K562 (cell line): ENCODE results near the gene ANKLE1. TPM values are rescaled to one million over a fixed set of nuclear protein-coding genes. Genes with fewer than 3 reads are reported as not detected.

Experiments
- CBX1 ChIP-seq: sonication (generic); IDR thresholded peaks from 2 replicates; pipeline ENCODE4 v1.6.1; 2016; ENCODE audit warnings: antibody characterized with exemption, low read depth, mild to moderate bottlenecking
- KDM4B ChIP-seq, 2 experiments: fragments of 450-650 bp in 1 of 2; sonication (generic) in 1 of 2; IDR thresholded peaks; 2 replicates each; pipeline ENCODE4 v1.6.1; 2016 to 2017; ENCODE audit warnings: borderline replicate concordance in 2 of 2, antibody characterized with exemption in 1 of 2, low read depth in 1 of 2, mild to moderate bottlenecking in 1 of 2
- MIER1 ChIP-seq: fragments of 450-650 bp; IDR thresholded peaks from 2 replicates; pipeline ENCODE4 v1.6.1; 2016; ENCODE audit warnings: antibody characterized with exemption, mild to moderate bottlenecking, low read depth
- MTA2 ChIP-seq: fragments of 450-650 bp; IDR thresholded peaks from 2 replicates; pipeline ENCODE4 v1.6.1; 2016; ENCODE audit warnings: low read depth
- PML ChIP-seq: IDR thresholded peaks from 2 replicates; pipeline ENCODE4 v1.6.1; 2012; ENCODE audit warnings: low read length, inconsistent platforms
- TBL1XR1 ChIP-seq, 2 experiments: IDR thresholded peaks; 2 replicates each; pipeline ENCODE4 v1.6.1; 2012; ENCODE audit warnings: improper control_type of control experiment in 2 of 2, low read length in 2 of 2, mild to moderate bottlenecking in 1 of 2
- TFAM ChIP-seq: fragments of 250-450 bp; sonication (Bioruptor Pico); conservative IDR thresholded peaks from 2 replicates; pipeline ENCODE4 v1.5.0; 2021; ENCODE audit warnings: mild to moderate bottlenecking, moderate library complexity
- U2AF1 ChIP-seq: fragments of 200-400 bp; formaldehyde crosslinking; optimal IDR thresholded peaks from 2 replicates; pipeline ENCODE3; 2017; ENCODE audit warnings: mild to moderate bottlenecking, low read depth, low read length, moderate library complexity
- ZNF41 ChIP-seq: fragments of 250-450 bp; sonication (Bioruptor Pico); conservative IDR thresholded peaks from 2 replicates; pipeline ENCODE4 v1.4.0; 2020; ENCODE audit warnings: mild to moderate bottlenecking
- polyA plus RNA-seq, 8 experiments: library from polyadenylated mRNA; depleted of rRNA in 4 of 8; stranded (reverse) in 5 of 8; unstranded in 3 of 8; fragments of >200 nt; fragmentation: Nextera tagmentation in 2 of 8; fragmentation: Illumina TruSeq in 1 of 8; extraction: Ambion mirVana in 2 of 8; extraction: Trizol in 1 of 8; gene quantifications; 2 replicates each; pipeline versions ENCODE4 v1.2.1 to v1.2.3, GENCODE V29; 2011 to 2014; ENCODE audit warnings: inconsistent platforms in 1 of 8, missing spikeins in 1 of 8
- total RNA-seq, 7 experiments: library from RNA; depleted of rRNA in 6 of 7; stranded (reverse); fragments of >200 nt in 6 of 7; fragmentation: Illumina TruSeq in 2 of 7; extraction: Trizol in 2 of 7; gene quantifications; 2 replicates each; pipeline versions ENCODE4 v1.2.1 to v1.2.3, GENCODE V29; 2011 to 2021; ENCODE audit warnings: low replicate concordance in 1 of 7
- TF ChIP-seq, protein P1 (sequence below), 2 experiments: fragments of 450-650 bp in 1 of 2; IDR thresholded peaks; 2 replicates each; pipeline ENCODE4 v1.6.1; 2011 to 2017; ENCODE audit warnings: low read depth in 2 of 2, antibody characterized with exemption in 1 of 2, borderline replicate concordance in 1 of 2, low read length in 1 of 2, mild to moderate bottlenecking in 1 of 2, mixed read lengths in 1 of 2; ENCODE audit not compliant: control insufficient read depth in 1 of 2
- TF ChIP-seq, protein P2 (sequence below): fragments of 450-650 bp; IDR thresholded peaks from 2 replicates; pipeline ENCODE4 v1.6.1; 2016; ENCODE audit warnings: mild to moderate bottlenecking, moderate library complexity

ANKLE1 gene
- total and polyA plus RNA-seq, 9 of the 15 experiments (the other 6 are each of a cell fraction or from before 2014, with no cell fraction given) = 0.63 to 9.2 (median 2.9) TPM

DNA sequence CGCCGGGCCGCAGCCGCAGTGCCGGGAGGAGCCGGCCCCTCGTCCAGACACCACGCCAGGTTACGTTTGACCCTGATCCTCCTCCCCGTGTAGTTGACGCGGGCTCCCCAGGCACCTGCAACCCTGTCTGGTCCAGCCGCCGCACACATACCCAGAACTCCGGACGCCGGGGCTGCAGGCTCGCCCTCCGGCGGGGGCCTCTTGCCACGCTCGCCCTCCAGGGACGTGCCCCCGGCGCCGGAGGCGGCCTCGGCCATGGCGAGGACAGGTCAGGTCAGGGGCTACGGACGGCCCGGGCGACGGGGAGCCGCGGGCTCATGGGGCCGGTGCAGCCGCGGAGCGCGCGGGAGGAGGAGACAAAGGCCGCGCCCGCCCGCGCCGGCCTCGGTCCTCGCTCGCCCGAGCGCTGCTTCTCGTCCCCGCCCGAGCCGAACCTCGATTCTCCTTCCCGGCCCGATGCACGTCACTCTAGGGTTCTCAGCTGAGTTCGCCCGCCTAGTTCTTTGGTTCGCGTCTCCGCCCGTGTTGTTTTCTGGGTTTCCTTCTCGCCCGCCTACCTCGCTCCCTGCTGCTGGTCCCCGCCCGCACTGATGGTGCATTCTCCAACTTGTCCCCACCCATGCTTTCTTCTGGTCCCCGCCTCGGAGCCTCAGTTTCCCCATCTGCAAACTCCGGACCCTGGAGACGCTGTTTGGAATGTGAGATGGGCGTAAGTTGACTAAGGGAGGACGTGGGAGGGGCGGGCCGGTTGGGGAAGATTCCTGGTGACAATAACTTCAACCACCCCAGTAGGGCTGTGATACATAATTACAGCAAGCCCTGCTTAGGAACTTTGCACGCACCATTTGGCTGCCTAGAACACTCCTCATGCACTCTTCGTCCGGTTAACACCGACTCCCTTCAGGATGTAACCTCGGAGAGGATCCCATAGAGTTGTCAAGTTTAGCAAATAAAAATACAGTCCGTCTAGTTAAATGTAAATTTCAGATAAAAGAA is 53.0 kb downstream of the ANKLE1 start, which contains the start of gene ANO8 (continued):
- TF ChIP-seq TFAM (CRISPR knock-in tag) (no peak), ZNF41 (CRISPR knock-in tag) (no peak), MIER1 (peak; percentile 52; the same call in 1 of the 2 replicates), MTA2 (no peak), U2AF1 (peak; percentile 54), TBL1XR1 (IDR thresholded peaks at IDR 0.05; ENCODE audit: low read length in 2 of 2) (peak in 1 of 2 experiments; percentile 71; a peak in 2 of 4 replicates), KDM4B (IDR thresholded peaks at IDR 0.05; ENCODE audit: borderline replicate concordance in 2 of 2, low read depth in 1 of 2) (peak in 1 of 2 experiments; percentile 53; a peak in 1 of 4 replicates), PML (no peak; the same call in 1 of the 2 replicates), CBX1 (peak; percentile 13; the same call in 1 of the 2 replicates)
- TF ChIP-seq, protein P1, sequence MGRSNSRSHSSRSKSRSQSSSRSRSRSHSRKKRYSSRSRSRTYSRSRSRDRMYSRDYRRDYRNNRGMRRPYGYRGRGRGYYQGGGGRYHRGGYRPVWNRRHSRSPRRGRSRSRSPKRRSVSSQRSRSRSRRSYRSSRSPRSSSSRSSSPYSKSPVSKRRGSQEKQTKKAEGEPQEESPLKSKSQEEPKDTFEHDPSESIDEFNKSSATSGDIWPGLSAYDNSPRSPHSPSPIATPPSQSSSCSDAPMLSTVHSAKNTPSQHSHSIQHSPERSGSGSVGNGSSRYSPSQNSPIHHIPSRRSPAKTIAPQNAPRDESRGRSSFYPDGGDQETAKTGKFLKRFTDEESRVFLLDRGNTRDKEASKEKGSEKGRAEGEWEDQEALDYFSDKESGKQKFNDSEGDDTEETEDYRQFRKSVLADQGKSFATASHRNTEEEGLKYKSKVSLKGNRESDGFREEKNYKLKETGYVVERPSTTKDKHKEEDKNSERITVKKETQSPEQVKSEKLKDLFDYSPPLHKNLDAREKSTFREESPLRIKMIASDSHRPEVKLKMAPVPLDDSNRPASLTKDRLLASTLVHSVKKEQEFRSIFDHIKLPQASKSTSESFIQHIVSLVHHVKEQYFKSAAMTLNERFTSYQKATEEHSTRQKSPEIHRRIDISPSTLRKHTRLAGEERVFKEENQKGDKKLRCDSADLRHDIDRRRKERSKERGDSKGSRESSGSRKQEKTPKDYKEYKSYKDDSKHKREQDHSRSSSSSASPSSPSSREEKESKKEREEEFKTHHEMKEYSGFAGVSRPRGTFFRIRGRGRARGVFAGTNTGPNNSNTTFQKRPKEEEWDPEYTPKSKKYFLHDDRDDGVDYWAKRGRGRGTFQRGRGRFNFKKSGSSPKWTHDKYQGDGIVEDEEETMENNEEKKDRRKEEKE (IDR thresholded peaks at IDR 0.05; ENCODE audit: borderline replicate concordance in 1 of 2, control insufficient read depth in 1 of 2, low read depth in 2 of 2, low read length in 1 of 2) = peak in 1 of 2 experiments; percentile 96; a peak in 2 of 4 replicates
- TF ChIP-seq, protein P2, sequence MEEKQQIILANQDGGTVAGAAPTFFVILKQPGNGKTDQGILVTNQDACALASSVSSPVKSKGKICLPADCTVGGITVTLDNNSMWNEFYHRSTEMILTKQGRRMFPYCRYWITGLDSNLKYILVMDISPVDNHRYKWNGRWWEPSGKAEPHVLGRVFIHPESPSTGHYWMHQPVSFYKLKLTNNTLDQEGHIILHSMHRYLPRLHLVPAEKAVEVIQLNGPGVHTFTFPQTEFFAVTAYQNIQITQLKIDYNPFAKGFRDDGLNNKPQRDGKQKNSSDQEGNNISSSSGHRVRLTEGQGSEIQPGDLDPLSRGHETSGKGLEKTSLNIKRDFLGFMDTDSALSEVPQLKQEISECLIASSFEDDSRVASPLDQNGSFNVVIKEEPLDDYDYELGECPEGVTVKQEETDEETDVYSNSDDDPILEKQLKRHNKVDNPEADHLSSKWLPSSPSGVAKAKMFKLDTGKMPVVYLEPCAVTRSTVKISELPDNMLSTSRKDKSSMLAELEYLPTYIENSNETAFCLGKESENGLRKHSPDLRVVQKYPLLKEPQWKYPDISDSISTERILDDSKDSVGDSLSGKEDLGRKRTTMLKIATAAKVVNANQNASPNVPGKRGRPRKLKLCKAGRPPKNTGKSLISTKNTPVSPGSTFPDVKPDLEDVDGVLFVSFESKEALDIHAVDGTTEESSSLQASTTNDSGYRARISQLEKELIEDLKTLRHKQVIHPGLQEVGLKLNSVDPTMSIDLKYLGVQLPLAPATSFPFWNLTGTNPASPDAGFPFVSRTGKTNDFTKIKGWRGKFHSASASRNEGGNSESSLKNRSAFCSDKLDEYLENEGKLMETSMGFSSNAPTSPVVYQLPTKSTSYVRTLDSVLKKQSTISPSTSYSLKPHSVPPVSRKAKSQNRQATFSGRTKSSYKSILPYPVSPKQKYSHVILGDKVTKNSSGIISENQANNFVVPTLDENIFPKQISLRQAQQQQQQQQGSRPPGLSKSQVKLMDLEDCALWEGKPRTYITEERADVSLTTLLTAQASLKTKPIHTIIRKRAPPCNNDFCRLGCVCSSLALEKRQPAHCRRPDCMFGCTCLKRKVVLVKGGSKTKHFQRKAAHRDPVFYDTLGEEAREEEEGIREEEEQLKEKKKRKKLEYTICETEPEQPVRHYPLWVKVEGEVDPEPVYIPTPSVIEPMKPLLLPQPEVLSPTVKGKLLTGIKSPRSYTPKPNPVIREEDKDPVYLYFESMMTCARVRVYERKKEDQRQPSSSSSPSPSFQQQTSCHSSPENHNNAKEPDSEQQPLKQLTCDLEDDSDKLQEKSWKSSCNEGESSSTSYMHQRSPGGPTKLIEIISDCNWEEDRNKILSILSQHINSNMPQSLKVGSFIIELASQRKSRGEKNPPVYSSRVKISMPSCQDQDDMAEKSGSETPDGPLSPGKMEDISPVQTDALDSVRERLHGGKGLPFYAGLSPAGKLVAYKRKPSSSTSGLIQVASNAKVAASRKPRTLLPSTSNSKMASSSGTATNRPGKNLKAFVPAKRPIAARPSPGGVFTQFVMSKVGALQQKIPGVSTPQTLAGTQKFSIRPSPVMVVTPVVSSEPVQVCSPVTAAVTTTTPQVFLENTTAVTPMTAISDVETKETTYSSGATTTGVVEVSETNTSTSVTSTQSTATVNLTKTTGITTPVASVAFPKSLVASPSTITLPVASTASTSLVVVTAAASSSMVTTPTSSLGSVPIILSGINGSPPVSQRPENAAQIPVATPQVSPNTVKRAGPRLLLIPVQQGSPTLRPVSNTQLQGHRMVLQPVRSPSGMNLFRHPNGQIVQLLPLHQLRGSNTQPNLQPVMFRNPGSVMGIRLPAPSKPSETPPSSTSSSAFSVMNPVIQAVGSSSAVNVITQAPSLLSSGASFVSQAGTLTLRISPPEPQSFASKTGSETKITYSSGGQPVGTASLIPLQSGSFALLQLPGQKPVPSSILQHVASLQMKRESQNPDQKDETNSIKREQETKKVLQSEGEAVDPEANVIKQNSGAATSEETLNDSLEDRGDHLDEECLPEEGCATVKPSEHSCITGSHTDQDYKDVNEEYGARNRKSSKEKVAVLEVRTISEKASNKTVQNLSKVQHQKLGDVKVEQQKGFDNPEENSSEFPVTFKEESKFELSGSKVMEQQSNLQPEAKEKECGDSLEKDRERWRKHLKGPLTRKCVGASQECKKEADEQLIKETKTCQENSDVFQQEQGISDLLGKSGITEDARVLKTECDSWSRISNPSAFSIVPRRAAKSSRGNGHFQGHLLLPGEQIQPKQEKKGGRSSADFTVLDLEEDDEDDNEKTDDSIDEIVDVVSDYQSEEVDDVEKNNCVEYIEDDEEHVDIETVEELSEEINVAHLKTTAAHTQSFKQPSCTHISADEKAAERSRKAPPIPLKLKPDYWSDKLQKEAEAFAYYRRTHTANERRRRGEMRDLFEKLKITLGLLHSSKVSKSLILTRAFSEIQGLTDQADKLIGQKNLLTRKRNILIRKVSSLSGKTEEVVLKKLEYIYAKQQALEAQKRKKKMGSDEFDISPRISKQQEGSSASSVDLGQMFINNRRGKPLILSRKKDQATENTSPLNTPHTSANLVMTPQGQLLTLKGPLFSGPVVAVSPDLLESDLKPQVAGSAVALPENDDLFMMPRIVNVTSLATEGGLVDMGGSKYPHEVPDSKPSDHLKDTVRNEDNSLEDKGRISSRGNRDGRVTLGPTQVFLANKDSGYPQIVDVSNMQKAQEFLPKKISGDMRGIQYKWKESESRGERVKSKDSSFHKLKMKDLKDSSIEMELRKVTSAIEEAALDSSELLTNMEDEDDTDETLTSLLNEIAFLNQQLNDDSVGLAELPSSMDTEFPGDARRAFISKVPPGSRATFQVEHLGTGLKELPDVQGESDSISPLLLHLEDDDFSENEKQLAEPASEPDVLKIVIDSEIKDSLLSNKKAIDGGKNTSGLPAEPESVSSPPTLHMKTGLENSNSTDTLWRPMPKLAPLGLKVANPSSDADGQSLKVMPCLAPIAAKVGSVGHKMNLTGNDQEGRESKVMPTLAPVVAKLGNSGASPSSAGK = no peak
